Lung (tissue), 12 donors: ENCODE results near the gene KLK13. TPM values are rescaled to one million over a fixed set of nuclear protein-coding genes. Genes with fewer than 3 reads are reported as not detected.

Experiments used
- ATAC-seq: fragments of 200-7000 bp; cut with Tn5 transposase; one replicate; pipeline ENCODE4 v1.9.1; 2020; ENCODE audit warnings: moderate number of reproducible peaks; ENCODE audit not compliant: insufficient read depth, low FRiP score
- DNase-seq, 3 donors: peaks; one replicate each; pipeline ENCODE4 v3.0.0-alpha.2; 2013 to 2017
- H3K27ac ChIP-seq, 2 donors: one replicate each; pipeline ENCODE4 v1.5.1; 2013; ENCODE audit warnings: mild to moderate bottlenecking in 2 of 2, moderate library complexity in 2 of 2, control low read depth in 1 of 2, inconsistent platforms in 1 of 2, low read depth in 1 of 2, low read length in 1 of 2
- H3K27me3 ChIP-seq, 3 donors: one replicate each; pipeline ENCODE4 v1.5.1; 2013; ENCODE audit warnings: low read length in 2 of 3; ENCODE audit not compliant: control insufficient read depth in 3 of 3, insufficient read depth in 3 of 3
- H3K36me3 ChIP-seq, 4 donors: one replicate each; pipeline ENCODE4 v1.5.1; 2013; ENCODE audit warnings: low read length in 4 of 4, mild to moderate bottlenecking in 1 of 4, moderate library complexity in 1 of 4; ENCODE audit not compliant: control insufficient read depth in 4 of 4, insufficient read depth in 4 of 4
- H3K4me1 ChIP-seq, 5 donors: one replicate each; pipeline ENCODE4 v1.5.1; 2013; ENCODE audit warnings: low read length in 5 of 5, mild to moderate bottlenecking in 2 of 5, moderate library complexity in 1 of 5; ENCODE audit not compliant: control insufficient read depth in 5 of 5, insufficient read depth in 5 of 5
- H3K4me3 ChIP-seq: one replicate; pipeline ENCODE4 v1.5.1; 2013; ENCODE audit warnings: mild to moderate bottlenecking, control low read depth, moderate library complexity
- H3K9ac ChIP-seq, 2 donors: one replicate each; pipeline ENCODE4 v1.5.1; 2013; ENCODE audit warnings: low read length in 2 of 2, control low read depth in 1 of 2; ENCODE audit not compliant: insufficient read depth in 1 of 2
- H3K9me3 ChIP-seq, 4 donors: one replicate each; pipeline ENCODE4 v1.5.1; 2013; ENCODE audit warnings: low read length in 3 of 4, mild to moderate bottlenecking in 1 of 4, moderate library complexity in 1 of 4; ENCODE audit not compliant: control insufficient read depth in 4 of 4, insufficient read depth in 3 of 4
- CTCF ChIP-seq: IDR thresholded peaks from 2 replicates; pipeline ENCODE4 v1.5.1; 2012; ENCODE audit warnings: mild to moderate bottlenecking; ENCODE audit errors: control extremely low read depth, extremely low read depth
- WGBS, 2 donors: extraction: QIAGEN DNeasy Blood & Tissue Kit; methylation state at CpG; one replicate each; pipeline ENCODE4 v1.1.7; 2013; 5-methylcytosine and 5-hydroxymethylcytosine counted together
- polyA plus RNA-seq, 2 donors: library from polyadenylated mRNA; stranded (reverse); fragments of 200-250 nt; gene quantifications; one replicate each; pipeline ENCODE4 v1.2.1, GENCODE V29; 2013
- total RNA-seq, 2 donors: library from RNA; depleted of rRNA in 1 of 2; stranded (reverse); fragments of >200 nt in 1 of 2; gene quantifications; one replicate each; pipeline ENCODE4 v1.2.1, GENCODE V29; 2014 to 2021
- donor health status: control.
- donor health status: control.
- donor health status: Bipolar disorder and iron deficiency.
- donor health status: healthy.
- donor health status: DM: yes; HTN: yes; CAD: no.

Gene KLK13
- total and polyA plus RNA-seq, 4 donors = 0.65 to 9.3 (median 3.1) TPM

GRCh38 chr19:51015691-51016267 is 49.1 kb downstream of the KLK13 start:
- Histone ChIP-seq H3K9ac (no peak overlapping the region), H3K27ac (no peak overlapping the region), H3K27me3 (peaks cover 2 to 53% (median 32%) of the 10 kb centered on the region in 3 donors), H3K4me3 (no peak overlapping the region), H3K4me1 (peaks cover 0 to 10% (median 0%) of the 10 kb centered on the region in 5 donors), H3K36me3 (no peaks in the 10 kb centered on the region), H3K9me3 (peaks cover 0 to 3% (median 0%) of the 10 kb centered on the region in 4 donors)
- TF ChIP-seq CTCF = no peak
- DNase-seq (no peak), ATAC-seq (no peak)
- WGBS, 2 donors = 87% methylated on average over 18 to 19 of the region's 19 CpGs

- H3K9me3 ChIP-seq = peaks cover 0 to 3% (median 0%) of the 10 kb centered on the region in 4 donors
- no peak for DNase-seq
- no peak overlapping the region for H3K27ac ChIP-seq
- H3K36me3 ChIP-seq = no peaks in the 10 kb centered on the region
- H3K4me3 ChIP-seq = no peak overlapping the region
- H3K27me3 ChIP-seq = peaks cover 2 to 41% (median 26%) of the 10 kb centered on the region in 3 donors
- H3K4me1 ChIP-seq = peaks cover 0 to 8% (median 0%) of the 10 kb centered on the region in 5 donors
- 84 to 88% methylated on average over 6 of the region's 6 CpGs for WGBS, 2 donors
- TF ChIP-seq CTCF = no peak
- H3K9ac ChIP-seq = no peak overlapping the region
- ATAC-seq = no peak
Measured at GRCh38 chr19:51014242-51014641, 50.6 kb downstream of the KLK13 start.

- Histone ChIP-seq H3K9me3 (peaks cover 0 to 6% (median 0%) of the 10 kb centered on the region in 4 donors), H3K4me3 (no peak overlapping the region), H3K27me3 (peaks cover 5 to 32% (median 21%) of the 10 kb centered on the region in 3 donors), H3K4me1 (peaks cover 0 to 8% (median 0%) of the 10 kb centered on the region in 5 donors), H3K9ac (no peak overlapping the region), H3K36me3 (no peaks in the 10 kb centered on the region), H3K27ac (no peak overlapping the region)
- DNase-seq (no peak), ATAC-seq (no peak)
- WGBS, 2 donors = 65 to 75% methylated on average over 12 of the region's 12 CpGs
- no peak for TF ChIP-seq CTCF
Measured at GRCh38 chr19:51012661-51013190, 52.2 kb downstream of the KLK13 start.
